Osteocyte (in vitro differentiated cells): Measurements from ENCODE around the gene PHF21A. TPM values are rescaled to one million over a fixed set of nuclear protein-coding genes. Genes with fewer than 3 reads are reported as not detected.

Experiments
- DNase-seq: peaks from one replicate; pipeline ENCODE4 v3.0.0; 2021; ENCODE audit warnings: mixed read lengths; ENCODE audit not compliant: unreplicated experiment; ENCODE audit errors: extremely low spot score
- H3K27ac Mint-ChIP-seq: one replicate; pipeline ENCODE4 v1.8.0; 2021; ENCODE audit warnings: mild to moderate bottlenecking, mixed read lengths; ENCODE audit not compliant: unreplicated experiment
- H3K27me3 Mint-ChIP-seq: one replicate; pipeline ENCODE4 v1.8.0; 2021; ENCODE audit warnings: mixed read lengths; ENCODE audit not compliant: unreplicated experiment
- H3K36me3 Mint-ChIP-seq: one replicate; pipeline ENCODE4 v1.8.0; 2021; ENCODE audit warnings: mixed read lengths; ENCODE audit not compliant: unreplicated experiment
- H3K4me1 Mint-ChIP-seq: one replicate; pipeline ENCODE4 v1.8.0; 2021; ENCODE audit warnings: mixed read lengths; ENCODE audit not compliant: unreplicated experiment
- H3K4me3 Mint-ChIP-seq: one replicate; pipeline ENCODE4 v1.8.0; 2021; ENCODE audit warnings: mild to moderate bottlenecking, moderate library complexity, mixed read lengths; ENCODE audit not compliant: unreplicated experiment
- H3K9me3 Mint-ChIP-seq: one replicate; pipeline ENCODE4 v1.8.0; 2021; ENCODE audit warnings: mixed read lengths; ENCODE audit not compliant: unreplicated experiment
- total RNA-seq: library from RNA; stranded (reverse); gene quantifications from 2 replicates; pipeline ENCODE4 v1.2.1, GENCODE V29; 2021
- TF ChIP-seq, protein P1 (sequence below): fragments of 200-600 bp; sonication (generic); IDR thresholded peaks from 2 replicates; pipeline ENCODE4 v1.5.0; 2021; ENCODE audit warnings: antibody characterized with exemption, mild to moderate bottlenecking, moderate library complexity

The PHF21A gene
- total RNA-seq, 1 donor from 2014 or later = 40.8 TPM

DNA sequence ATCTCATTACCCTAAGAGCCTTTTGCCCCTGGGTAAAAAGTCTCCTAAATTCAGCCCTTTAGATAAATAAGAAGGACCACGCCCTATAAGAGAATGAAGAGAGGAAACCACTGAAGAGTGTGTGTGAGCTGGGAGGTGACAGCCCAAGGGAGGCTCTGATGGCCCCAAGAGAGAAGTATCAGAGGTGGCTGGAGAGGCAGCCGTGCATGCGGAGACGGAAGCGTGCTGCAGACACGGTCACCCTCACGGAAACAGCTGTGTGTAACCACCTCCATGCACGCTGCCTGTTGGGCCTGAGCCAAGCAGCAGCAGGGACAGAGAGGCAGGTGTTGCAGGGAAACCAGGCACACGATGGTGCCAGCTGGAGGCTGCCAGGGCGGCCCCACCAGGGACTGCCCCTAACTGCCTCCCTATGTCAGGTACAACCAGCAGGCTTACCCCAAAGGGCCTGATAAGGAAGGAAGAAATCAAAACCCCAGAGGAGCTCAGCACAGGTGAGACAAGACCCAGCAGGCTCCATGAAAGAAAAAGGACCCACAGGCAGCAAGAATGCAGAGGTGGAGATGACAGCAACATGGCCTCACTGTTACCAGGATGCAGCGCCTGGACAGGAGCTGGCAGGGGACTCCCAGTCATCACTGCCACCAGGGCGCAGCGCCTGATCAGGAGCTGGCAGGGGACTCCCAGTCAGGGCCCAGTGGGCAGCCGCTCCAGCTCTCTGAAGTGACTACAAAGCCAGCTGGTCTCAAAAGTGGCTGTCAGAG, 191.0 kb downstream of the PHF21A start:
- peaks cover 8% of the 10 kb centered on the region for H3K4me1 Mint-ChIP-seq
- TF ChIP-seq, protein P1, sequence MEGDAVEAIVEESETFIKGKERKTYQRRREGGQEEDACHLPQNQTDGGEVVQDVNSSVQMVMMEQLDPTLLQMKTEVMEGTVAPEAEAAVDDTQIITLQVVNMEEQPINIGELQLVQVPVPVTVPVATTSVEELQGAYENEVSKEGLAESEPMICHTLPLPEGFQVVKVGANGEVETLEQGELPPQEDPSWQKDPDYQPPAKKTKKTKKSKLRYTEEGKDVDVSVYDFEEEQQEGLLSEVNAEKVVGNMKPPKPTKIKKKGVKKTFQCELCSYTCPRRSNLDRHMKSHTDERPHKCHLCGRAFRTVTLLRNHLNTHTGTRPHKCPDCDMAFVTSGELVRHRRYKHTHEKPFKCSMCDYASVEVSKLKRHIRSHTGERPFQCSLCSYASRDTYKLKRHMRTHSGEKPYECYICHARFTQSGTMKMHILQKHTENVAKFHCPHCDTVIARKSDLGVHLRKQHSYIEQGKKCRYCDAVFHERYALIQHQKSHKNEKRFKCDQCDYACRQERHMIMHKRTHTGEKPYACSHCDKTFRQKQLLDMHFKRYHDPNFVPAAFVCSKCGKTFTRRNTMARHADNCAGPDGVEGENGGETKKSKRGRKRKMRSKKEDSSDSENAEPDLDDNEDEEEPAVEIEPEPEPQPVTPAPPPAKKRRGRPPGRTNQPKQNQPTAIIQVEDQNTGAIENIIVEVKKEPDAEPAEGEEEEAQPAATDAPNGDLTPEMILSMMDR = no peak
- H3K27me3 Mint-ChIP-seq = peaks cover under 1% of the 10 kb centered on the region
- peaks cover 19% of the 10 kb centered on the region for H3K36me3 Mint-ChIP-seq
- H3K9me3 Mint-ChIP-seq = no peaks in the 10 kb centered on the region
- no peak overlapping the region for H3K4me3 Mint-ChIP-seq
- H3K27ac Mint-ChIP-seq = no peak overlapping the region
- DNase-seq = no peak

DNA sequence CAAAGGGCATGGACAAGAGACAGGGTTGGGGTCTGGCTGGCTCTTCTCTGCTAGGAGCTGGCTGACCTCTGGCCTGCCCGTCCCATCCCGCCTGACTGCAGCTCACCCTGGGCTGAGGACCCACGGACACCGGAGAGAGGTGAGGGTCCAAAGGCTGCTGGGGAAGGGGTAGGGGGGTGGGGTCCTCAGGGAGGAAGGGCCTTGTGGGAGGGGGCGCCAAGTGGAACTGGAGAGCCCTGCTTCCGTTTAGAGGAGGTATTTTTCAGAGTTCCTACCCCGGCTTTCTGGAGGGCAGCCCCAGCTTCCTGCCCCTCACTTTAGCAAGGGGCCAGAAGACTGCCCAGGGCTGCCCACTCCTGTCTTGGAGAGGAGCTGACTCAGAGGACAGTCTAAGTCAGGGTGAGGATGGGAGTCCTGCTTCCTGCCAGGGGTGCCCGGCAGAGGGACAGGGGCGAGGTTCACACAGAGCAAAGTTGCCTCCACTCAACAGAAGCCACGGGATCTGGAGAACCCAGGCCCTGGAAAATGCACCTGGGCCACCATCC, 191.7 kb downstream of the PHF21A start:
- Mint-ChIP-seq H3K4me3 (no peak overlapping the region), H3K4me1 (peaks cover 8% of the 10 kb centered on the region), H3K36me3 (peaks cover 19% of the 10 kb centered on the region), H3K27me3 (peaks cover 6% of the 10 kb centered on the region), H3K27ac (no peak overlapping the region), H3K9me3 (no peaks in the 10 kb centered on the region)
- no peak for DNase-seq
- TF ChIP-seq, protein P1 = no peak

- Mint-ChIP-seq H3K27ac (no peak overlapping the region), H3K4me1 (peaks cover 11% of the 10 kb centered on the region), H3K4me3 (no peak overlapping the region), H3K27me3 (peaks cover 14% of the 10 kb centered on the region), H3K36me3 (peaks cover 18% of the 10 kb centered on the region), H3K9me3 (no peaks in the 10 kb centered on the region)
- TF ChIP-seq, protein P1 = no peak
- no peak for DNase-seq
Measured at GRCh38 chr11:45928535-45929215, 192.6 kb downstream of the PHF21A start.

GRCh38 chr11:45927684-45928413, 193.4 kb downstream of the PHF21A start:
- DNase-seq = no peak
- peaks cover 15% of the 10 kb centered on the region for H3K4me1 Mint-ChIP-seq
- H3K36me3 Mint-ChIP-seq = peaks cover 11% of the 10 kb centered on the region
- H3K27ac Mint-ChIP-seq = no peak overlapping the region
- H3K27me3 Mint-ChIP-seq = peaks cover 19% of the 10 kb centered on the region
- no peaks in the 10 kb centered on the region for H3K9me3 Mint-ChIP-seq
- TF ChIP-seq, protein P1 = no peak
- no peak overlapping the region for H3K4me3 Mint-ChIP-seq
